Activated naive CD4-positive, alpha-beta T cell treated with anti-CD3 and anti-CD28 coated beads, Interleukin-2, amount 50 U/mL, for 24 hours (primary cell): ENCODE results near the gene SNN.

ENCODE experiments used
- H3K27ac Mint-ChIP-seq: one replicate; pipeline ENCODE4 v1.8.0; 2021; ENCODE audit warnings: mild to moderate bottlenecking, mixed read lengths
- H3K27me3 Mint-ChIP-seq: one replicate; pipeline ENCODE4 v1.8.0; 2021; ENCODE audit warnings: mixed read lengths
- H3K36me3 Mint-ChIP-seq: one replicate; pipeline ENCODE4 v1.8.0; 2021; ENCODE audit warnings: mixed read lengths
- H3K4me1 Mint-ChIP-seq: one replicate; pipeline ENCODE4 v1.8.0; 2021; ENCODE audit warnings: mixed read lengths
- H3K4me3 Mint-ChIP-seq: one replicate; pipeline ENCODE4 v1.8.0; 2021; ENCODE audit warnings: mild to moderate bottlenecking, mixed read lengths
- H3K9me3 Mint-ChIP-seq: one replicate; pipeline ENCODE4 v1.8.0; 2021; ENCODE audit warnings: mixed read lengths

SNN gene

GRCh38 chr16:11692171-11692570 is 23.9 kb downstream of the SNN start:
- Mint-ChIP-seq H3K36me3 (peaks cover 24% of the 10 kb centered on the region), H3K27ac (no peak overlapping the region), H3K4me3 (no peak overlapping the region), H3K9me3 (no peaks in the 10 kb centered on the region), H3K4me1 (peaks cover 33% of the 10 kb centered on the region), H3K27me3 (no peaks in the 10 kb centered on the region)

DNA sequence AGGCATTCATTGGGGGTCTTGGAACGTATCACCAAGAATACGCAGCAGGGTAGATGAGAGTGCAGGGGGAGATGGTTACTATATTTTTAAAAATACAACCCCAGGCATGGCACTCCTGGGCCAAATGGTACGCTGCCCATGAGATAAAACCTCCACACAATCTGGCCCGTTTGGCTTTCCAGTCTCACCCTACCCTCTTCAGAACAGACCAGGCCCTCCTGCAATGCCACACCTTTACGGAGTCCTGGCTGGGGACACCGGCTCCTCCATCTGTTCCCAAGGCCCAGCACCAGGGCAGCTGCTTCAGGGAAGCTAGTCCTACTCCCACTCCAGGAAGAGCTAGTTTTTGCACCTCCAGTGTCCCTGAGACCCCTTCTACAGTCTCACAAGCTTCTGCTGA is 24.4 kb downstream of the SNN start:
- H3K4me3 Mint-ChIP-seq, result no peak overlapping the region
- no peaks in the 10 kb centered on the region for H3K27me3 Mint-ChIP-seq
- H3K4me1 Mint-ChIP-seq, result peaks cover 33% of the 10 kb centered on the region
- no peak overlapping the region for H3K27ac Mint-ChIP-seq
- H3K36me3 Mint-ChIP-seq, result peaks cover 22% of the 10 kb centered on the region
- no peaks in the 10 kb centered on the region for H3K9me3 Mint-ChIP-seq

GRCh38 chr16:11696266-11697012 is 28.2 kb downstream of the SNN start:
- no peaks in the 10 kb centered on the region for H3K27me3 Mint-ChIP-seq
- peaks cover 36% of the 10 kb centered on the region for H3K4me1 Mint-ChIP-seq
- H3K27ac Mint-ChIP-seq, result no peak overlapping the region

DNA sequence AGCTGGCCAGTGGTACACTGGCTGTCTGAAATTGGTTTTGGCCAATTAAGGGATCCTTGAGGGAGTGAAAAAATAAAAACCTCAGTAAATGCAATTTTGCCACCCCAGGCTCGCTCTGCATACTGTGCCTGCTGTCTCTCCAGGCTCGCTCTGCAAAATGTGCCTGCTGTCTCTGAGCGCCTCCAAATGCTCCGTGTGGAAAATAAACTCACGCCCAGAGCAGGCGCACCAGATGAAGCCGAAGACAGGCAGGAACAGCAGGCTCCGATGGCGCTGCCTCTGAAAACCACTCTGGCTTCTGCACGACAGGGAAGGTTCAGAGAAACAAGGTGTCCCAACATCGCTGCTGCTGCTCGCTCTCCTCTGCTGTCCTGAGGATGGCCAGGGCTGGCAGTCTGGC is 29.1 kb downstream of the SNN start:
- H3K36me3 Mint-ChIP-seq, result peaks cover 21% of the 10 kb centered on the region
- H3K27me3 Mint-ChIP-seq, result no peaks in the 10 kb centered on the region
- no peak overlapping the region for H3K27ac Mint-ChIP-seq
- H3K4me3 Mint-ChIP-seq, result no peak overlapping the region
- H3K9me3 Mint-ChIP-seq, result no peaks in the 10 kb centered on the region
- H3K4me1 Mint-ChIP-seq, result peaks cover 39% of the 10 kb centered on the region

More at GRCh38 chr16:11696266-11697012, 28.2 kb downstream of the SNN start:
- H3K9me3 Mint-ChIP-seq, result no peaks in the 10 kb centered on the region
- H3K36me3 Mint-ChIP-seq, result peaks cover 23% of the 10 kb centered on the region
- H3K4me3 Mint-ChIP-seq, result no peak overlapping the region

GRCh38 chr16:11698271-11698689 is 30.0 kb downstream of the SNN start:
- Mint-ChIP-seq H3K4me1 (peaks cover 45% of the 10 kb centered on the region), H3K9me3 (no peaks in the 10 kb centered on the region), H3K36me3 (peaks cover 18% of the 10 kb centered on the region), H3K4me3 (no peak overlapping the region), H3K27ac (peak overlapping the region; percentile 43), H3K27me3 (no peaks in the 10 kb centered on the region)

DNA sequence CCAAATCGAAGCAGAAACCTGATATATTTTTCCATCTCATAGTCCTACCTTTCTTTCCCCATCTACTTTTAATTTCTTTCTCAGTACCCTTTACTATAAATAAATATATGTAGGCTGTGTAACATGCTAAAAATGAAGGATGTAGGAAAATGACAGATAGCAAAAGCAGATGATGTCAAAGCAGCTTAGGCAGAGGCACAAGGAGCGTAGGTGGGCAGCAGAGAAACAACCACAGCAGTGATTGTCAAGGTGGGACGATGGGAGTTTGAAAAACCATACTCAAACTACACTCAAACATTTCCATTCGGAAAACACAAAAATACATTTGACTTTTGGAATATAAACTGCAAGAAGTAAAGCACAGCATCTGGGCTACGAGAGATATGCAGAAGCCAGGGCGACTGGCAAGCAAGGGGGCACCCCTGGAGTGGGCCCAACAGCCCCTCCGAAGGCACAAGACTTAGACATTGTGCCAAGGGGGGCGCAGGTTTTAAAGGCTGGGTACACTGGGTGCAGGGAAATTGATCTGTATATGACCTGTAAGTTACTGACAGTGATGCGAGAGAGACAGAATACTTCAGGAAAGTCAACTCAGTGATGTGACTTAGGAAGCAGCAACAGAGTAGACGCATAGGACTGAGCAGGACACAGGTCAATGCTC is 31.1 kb downstream of the SNN start:
- Mint-ChIP-seq H3K27me3 (no peaks in the 10 kb centered on the region), H3K4me3 (no peak overlapping the region), H3K4me1 (peaks cover 50% of the 10 kb centered on the region), H3K27ac (no peak overlapping the region), H3K9me3 (no peaks in the 10 kb centered on the region), H3K36me3 (peaks cover 18% of the 10 kb centered on the region)

DNA sequence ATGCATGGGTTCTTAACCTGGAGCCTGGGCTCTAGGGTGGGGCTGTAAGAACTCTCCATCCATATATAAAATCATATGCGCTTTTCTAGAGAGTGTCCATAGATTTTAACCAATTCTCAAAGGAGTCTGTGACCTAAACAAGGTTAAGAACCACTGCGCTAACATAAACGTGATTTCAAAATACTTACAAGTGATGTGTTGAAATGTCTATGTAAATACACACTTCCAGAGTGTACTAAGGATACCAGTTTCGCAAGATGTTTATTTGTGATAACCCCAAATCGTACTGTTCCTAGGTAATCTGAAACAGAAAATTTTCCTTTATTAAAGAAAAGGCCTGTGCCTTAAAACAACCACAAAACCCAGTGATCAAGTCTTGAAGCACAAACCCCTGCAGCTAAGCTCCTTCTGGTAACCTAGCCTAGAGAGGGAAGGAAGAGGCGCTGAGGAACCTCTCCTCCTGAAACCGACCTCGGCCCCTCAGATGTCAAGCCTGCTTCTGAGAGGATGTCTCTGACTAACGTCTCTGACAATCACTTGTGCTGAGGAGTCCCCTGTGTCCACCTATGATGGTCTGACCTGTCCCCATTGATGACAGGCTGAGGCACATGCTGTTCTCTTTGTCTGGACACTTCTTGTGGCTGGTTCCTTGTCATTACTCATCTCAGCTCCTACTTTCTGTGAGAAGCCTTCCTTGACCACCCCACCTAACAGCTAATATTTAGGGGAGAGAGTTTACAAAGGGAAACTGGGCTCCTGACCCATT is 32.2 kb downstream of the SNN start:
- Mint-ChIP-seq H3K4me3 (no peak overlapping the region), H3K27ac (no peak overlapping the region), H3K36me3 (peaks cover 15% of the 10 kb centered on the region), H3K9me3 (no peaks in the 10 kb centered on the region), H3K4me1 (peaks cover 58% of the 10 kb centered on the region), H3K27me3 (no peaks in the 10 kb centered on the region)

GRCh38 chr16:11705311-11706025 is 37.2 kb downstream of the SNN start:
- no peaks in the 10 kb centered on the region for H3K9me3 Mint-ChIP-seq
- H3K27ac Mint-ChIP-seq, result no peak overlapping the region
- peaks cover 2% of the 10 kb centered on the region for H3K36me3 Mint-ChIP-seq
- no peak overlapping the region for H3K4me3 Mint-ChIP-seq
- peaks cover 29% of the 10 kb centered on the region for H3K4me1 Mint-ChIP-seq
- no peaks in the 10 kb centered on the region for H3K27me3 Mint-ChIP-seq

GRCh38 chr16:11706180-11706742 is 38.0 kb downstream of the SNN start:
- peaks cover 2% of the 10 kb centered on the region for H3K36me3 Mint-ChIP-seq

DNA sequence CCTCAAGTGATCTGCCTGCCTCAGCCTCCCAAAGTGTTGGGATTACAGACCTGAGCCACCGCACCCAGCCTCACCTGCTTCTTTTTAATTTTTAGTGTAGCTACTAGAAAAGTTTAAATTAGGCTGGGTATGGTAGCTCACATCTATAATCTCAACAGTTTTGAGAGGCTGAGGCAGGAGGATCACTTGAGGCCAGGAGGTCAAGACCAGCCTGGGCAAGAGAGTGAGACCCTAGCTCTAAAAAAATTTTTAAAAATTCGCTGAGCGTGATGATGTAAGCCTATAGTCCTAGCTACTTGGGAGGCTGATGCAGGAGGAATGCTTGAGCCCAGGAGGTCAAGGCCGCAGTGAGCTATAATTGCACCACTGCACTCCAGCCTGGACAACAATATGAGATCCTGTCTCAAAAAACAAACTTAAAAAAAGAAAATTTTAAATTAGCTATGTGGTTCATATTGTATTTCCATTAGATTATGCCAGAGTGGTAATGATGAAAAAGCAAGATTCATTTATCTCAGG is 39.5 kb downstream of the SNN start:
- Mint-ChIP-seq H3K4me3 (no peak overlapping the region), H3K27ac (no peak overlapping the region), H3K27me3 (no peaks in the 10 kb centered on the region), H3K36me3 (peaks cover 6% of the 10 kb centered on the region), H3K4me1 (peaks cover 21% of the 10 kb centered on the region), H3K9me3 (no peaks in the 10 kb centered on the region)

More at GRCh38 chr16:11706180-11706742, 38.0 kb downstream of the SNN start:
- H3K27ac Mint-ChIP-seq, result no peak overlapping the region
- no peak overlapping the region for H3K4me3 Mint-ChIP-seq
- peaks cover 25% of the 10 kb centered on the region for H3K4me1 Mint-ChIP-seq
- H3K27me3 Mint-ChIP-seq, result no peaks in the 10 kb centered on the region
- no peaks in the 10 kb centered on the region for H3K9me3 Mint-ChIP-seq

GRCh38 chr16:11708421-11708820 is 40.2 kb downstream of the SNN start:
- Mint-ChIP-seq H3K4me1 (peaks cover 14% of the 10 kb centered on the region), H3K4me3 (no peak overlapping the region), H3K27ac (no peak overlapping the region), H3K27me3 (no peaks in the 10 kb centered on the region), H3K36me3 (peaks cover 6% of the 10 kb centered on the region), H3K9me3 (no peaks in the 10 kb centered on the region)

DNA sequence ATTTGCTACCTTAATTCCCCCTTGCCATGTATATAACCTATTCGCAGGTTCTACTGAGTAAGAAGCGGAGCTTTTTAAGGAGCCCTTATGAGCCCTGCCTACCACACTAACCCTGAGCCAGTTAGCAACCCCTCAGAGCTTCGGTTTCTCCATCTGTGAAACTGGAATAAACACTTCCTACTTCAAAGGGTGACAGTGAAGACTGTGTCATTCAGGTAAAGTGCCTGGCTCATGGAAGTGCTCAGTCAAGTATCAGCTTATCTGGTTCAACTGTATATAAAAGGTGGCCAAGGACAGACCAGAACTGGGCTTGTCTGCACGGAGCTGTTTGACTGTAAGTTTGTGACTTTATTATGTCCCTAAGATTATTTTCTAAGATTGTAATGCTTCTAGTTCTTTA is 43.4 kb downstream of the SNN start:
- no peaks in the 10 kb centered on the region for H3K27me3 Mint-ChIP-seq
- H3K27ac Mint-ChIP-seq, result no peak overlapping the region
- no peaks in the 10 kb centered on the region for H3K9me3 Mint-ChIP-seq
- H3K4me1 Mint-ChIP-seq, result peaks cover 13% of the 10 kb centered on the region
- no peak overlapping the region for H3K4me3 Mint-ChIP-seq
- H3K36me3 Mint-ChIP-seq, result peaks cover 8% of the 10 kb centered on the region

DNA sequence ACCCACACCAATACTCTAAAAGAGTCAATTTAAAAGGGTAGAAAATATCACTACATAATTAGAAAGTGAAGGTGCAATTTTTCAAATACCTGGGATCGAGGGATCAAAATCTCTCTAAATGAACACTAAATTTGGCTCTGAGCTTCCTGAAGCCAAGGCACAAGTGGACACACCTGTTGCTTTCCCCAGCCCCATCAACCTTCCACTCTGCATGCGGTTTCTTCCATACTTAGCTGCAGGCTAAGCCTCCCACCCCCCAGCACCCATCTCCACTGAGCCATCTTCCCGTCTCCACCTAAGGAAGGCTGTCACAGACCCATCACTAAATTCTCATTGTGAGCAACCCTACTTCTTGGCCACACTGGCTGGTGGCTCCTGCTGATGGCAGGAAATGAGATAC is 43.9 kb downstream of the SNN start:
- H3K27me3 Mint-ChIP-seq, result no peaks in the 10 kb centered on the region
- no peaks in the 10 kb centered on the region for H3K9me3 Mint-ChIP-seq
- H3K36me3 Mint-ChIP-seq, result peaks cover 9% of the 10 kb centered on the region
- H3K4me1 Mint-ChIP-seq, result peaks cover 15% of the 10 kb centered on the region
- H3K27ac Mint-ChIP-seq, result no peak overlapping the region
- H3K4me3 Mint-ChIP-seq, result no peak overlapping the region

DNA sequence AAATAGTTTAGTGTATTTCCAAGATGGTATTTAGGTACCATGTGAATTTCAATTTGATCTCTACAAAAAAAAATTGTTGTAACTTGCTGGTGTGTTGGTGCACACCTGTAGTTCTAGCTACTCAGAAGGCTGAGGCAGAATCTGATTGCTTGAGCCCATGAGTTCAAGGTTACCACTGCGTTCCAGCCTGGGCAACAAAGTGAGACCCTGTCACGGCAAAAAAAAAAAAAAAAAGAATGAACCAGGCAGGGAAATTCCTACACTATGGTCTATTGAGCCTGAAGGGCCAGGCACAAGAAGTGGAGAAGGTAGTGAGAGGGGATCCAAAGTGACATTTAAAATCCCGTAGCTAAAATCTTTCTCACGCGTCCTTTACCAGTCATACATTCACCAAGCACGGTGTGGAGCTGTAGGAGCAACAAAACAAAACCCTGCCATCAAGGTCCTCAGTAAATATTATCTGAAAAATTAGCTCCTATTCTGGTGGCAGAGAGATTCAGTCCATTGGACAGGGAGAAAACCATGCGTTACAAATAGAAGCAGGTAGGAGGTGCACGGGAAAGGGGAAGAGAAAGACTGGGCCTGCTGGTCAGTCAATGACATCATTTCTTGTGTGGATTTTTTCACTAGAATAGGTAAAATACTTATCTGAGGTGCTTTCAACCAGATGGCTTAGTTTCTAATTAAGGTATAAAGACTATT is 47.1 kb downstream of the SNN start:
- H3K9me3 Mint-ChIP-seq, result no peaks in the 10 kb centered on the region
- H3K4me3 Mint-ChIP-seq, result no peak overlapping the region
- no peaks in the 10 kb centered on the region for H3K27me3 Mint-ChIP-seq
- H3K27ac Mint-ChIP-seq, result peak overlapping the region; percentile 51
- peaks cover 32% of the 10 kb centered on the region for H3K4me1 Mint-ChIP-seq
- H3K36me3 Mint-ChIP-seq, result peaks cover 13% of the 10 kb centered on the region
